PFSK-1 (cell line): ENCODE measurements around the gene ANKMY1.

Experiments used
- POLR2AphosphoS5 ChIP-seq: IDR thresholded peaks from 2 replicates; pipeline ENCODE4 v1.6.1; 2012; ENCODE audit warnings: low read depth, mild to moderate bottlenecking, control low read depth, low read length, moderate library complexity
- TF ChIP-seq, protein P1 (sequence below), 2 experiments: IDR thresholded peaks; 2 replicates each; pipeline versions ENCODE4 v1.6.1 to v1.8.0; 2011 to 2012; ENCODE audit warnings: low read depth in 2 of 2, low read length in 2 of 2, control low read depth in 1 of 2, inconsistent platforms in 1 of 2, mild to moderate bottlenecking in 1 of 2, moderate library complexity in 1 of 2; ENCODE audit not compliant: insufficient read depth in 1 of 2

DNA sequence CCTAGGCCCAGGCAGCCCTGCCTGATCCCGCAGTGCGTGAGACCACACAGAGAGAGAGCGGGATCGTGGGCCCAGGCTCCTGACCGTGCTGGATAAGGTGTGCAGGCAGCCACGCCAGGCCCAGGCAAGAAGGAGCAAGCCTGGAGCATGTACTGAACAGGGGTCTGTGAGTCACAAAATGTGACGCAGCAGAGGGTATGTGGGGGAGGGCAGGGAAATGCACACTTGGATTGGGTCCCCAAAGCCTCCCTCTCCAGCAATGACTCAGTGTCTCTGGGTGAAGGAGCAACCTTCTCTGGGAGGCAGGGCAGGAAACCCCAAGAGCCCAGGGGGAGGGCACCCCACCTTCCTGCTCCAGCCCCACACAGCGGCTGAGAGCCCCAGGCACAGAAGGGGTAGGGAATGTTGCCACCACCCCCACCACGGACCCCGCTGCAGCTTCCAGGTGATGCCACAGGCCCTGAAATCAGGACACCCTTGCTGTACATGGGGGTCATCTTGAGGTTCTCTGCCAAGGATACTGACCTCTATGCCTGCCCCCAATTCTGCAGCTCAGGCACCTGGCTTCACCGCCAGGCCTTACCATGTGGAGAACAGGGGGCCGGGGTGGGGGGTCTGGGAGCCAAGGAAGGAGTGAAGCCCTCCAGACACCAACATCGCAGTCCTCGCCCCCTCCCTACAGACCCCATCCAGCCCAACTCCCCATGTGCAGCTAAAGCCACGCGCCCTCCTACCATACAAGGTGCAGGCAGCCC, 123.6 kb downstream of the ANKMY1 start:
- no peak for TF ChIP-seq POLR2AphosphoS5
- TF ChIP-seq, protein P1, sequence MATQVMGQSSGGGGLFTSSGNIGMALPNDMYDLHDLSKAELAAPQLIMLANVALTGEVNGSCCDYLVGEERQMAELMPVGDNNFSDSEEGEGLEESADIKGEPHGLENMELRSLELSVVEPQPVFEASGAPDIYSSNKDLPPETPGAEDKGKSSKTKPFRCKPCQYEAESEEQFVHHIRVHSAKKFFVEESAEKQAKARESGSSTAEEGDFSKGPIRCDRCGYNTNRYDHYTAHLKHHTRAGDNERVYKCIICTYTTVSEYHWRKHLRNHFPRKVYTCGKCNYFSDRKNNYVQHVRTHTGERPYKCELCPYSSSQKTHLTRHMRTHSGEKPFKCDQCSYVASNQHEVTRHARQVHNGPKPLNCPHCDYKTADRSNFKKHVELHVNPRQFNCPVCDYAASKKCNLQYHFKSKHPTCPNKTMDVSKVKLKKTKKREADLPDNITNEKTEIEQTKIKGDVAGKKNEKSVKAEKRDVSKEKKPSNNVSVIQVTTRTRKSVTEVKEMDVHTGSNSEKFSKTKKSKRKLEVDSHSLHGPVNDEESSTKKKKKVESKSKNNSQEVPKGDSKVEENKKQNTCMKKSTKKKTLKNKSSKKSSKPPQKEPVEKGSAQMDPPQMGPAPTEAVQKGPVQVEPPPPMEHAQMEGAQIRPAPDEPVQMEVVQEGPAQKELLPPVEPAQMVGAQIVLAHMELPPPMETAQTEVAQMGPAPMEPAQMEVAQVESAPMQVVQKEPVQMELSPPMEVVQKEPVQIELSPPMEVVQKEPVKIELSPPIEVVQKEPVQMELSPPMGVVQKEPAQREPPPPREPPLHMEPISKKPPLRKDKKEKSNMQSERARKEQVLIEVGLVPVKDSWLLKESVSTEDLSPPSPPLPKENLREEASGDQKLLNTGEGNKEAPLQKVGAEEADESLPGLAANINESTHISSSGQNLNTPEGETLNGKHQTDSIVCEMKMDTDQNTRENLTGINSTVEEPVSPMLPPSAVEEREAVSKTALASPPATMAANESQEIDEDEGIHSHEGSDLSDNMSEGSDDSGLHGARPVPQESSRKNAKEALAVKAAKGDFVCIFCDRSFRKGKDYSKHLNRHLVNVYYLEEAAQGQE (IDR thresholded peaks at IDR 0.05; ENCODE audit: insufficient read depth in 1 of 2, low read depth in 2 of 2, low read length in 2 of 2), result no peak
